Muscle of leg (tissue), 11 donors: ENCODE measurements around the gene NRM. TPM values are rescaled to one million over a fixed set of nuclear protein-coding genes. Genes with fewer than 3 reads are reported as not detected.

Experiments
- DNase-seq: peaks from one replicate; pipeline ENCODE4 v3.0.0; 2013
- H3K27ac ChIP-seq: one replicate; pipeline ENCODE4 v1.5.1; 2013; ENCODE audit warnings: mild to moderate bottlenecking, low read length, control low read depth
- H3K27me3 ChIP-seq: one replicate; pipeline ENCODE4 v1.6.1; 2013; ENCODE audit warnings: low read length; ENCODE audit not compliant: control insufficient read depth, insufficient read depth
- H3K36me3 ChIP-seq: one replicate; pipeline ENCODE4 v1.6.1; 2013; ENCODE audit warnings: low read length; ENCODE audit not compliant: control insufficient read depth, insufficient read depth
- H3K4me1 ChIP-seq: one replicate; pipeline ENCODE4 v1.6.1; 2013; ENCODE audit warnings: low read length; ENCODE audit not compliant: control insufficient read depth, insufficient read depth
- H3K4me3 ChIP-seq: one replicate; pipeline ENCODE4 v1.5.1; 2013; ENCODE audit warnings: low read length, control low read depth
- H3K9me3 ChIP-seq: replicated peaks from 2 replicates; pipeline ENCODE4 v1.6.1; 2013; ENCODE audit warnings: low read depth, low read length; ENCODE audit not compliant: control insufficient read depth
- WGBS: methylation state at CpG from one replicate; pipeline ENCODE4 v1.1.5; 2013; ENCODE audit warnings: missing lambda C conversion rate; ENCODE audit not compliant: insufficient coverage; 5-methylcytosine and 5-hydroxymethylcytosine counted together
- polyA plus RNA-seq, 8 donors: library from polyadenylated mRNA; unstranded; fragments of 120-200 nt; gene quantifications; one replicate each; pipeline versions ENCODE4 v1.2.1 to v1.2.3, GENCODE V29; 2013; ENCODE audit warnings: inconsistent platforms in 1 of 8, low replicate concordance in 1 of 8; ENCODE audit not compliant: insufficient read length in 8 of 8, insufficient read depth in 1 of 8
- total RNA-seq: library from RNA; stranded (reverse); fragments of 120-200 nt; gene quantifications from one replicate; pipeline ENCODE4 v1.2.4, GENCODE V29; 2013

NRM gene
- total and polyA plus RNA-seq, 9 donors = 7.2 to 49.7 (median 36.5) TPM

- 77% methylated on average over 8 of the region's 11 CpGs for WGBS
- Histone ChIP-seq H3K27me3 (no peaks in the 10 kb centered on the region), H3K36me3 (peaks cover 29% of the 10 kb centered on the region), H3K4me3 (peak overlapping the region; percentile 82), H3K9me3 (no peaks in the 10 kb centered on the region), H3K27ac (peak overlapping the region; percentile 99), H3K4me1 (peaks cover 55% of the 10 kb centered on the region)
- DNase-seq = no peak
Measured at GRCh38 chr6:30689022-30689865, 1.5 kb downstream of the NRM start.

- peaks cover 61% of the 10 kb centered on the region for H3K4me1 ChIP-seq
- WGBS = no CpG with 5 or more reads among the region's 9 CpGs
Measured at GRCh38 chr6:30688569-30688968, 2.2 kb downstream of the NRM start.

GRCh38 chr6:30687659-30688431 lies 2.9 kb downstream of the NRM start:
- Histone ChIP-seq H3K4me1 (peaks cover 68% of the 10 kb centered on the region), H3K27ac (peak overlapping the region; percentile 99), H3K27me3 (no peaks in the 10 kb centered on the region), H3K4me3 (peak overlapping the region; percentile 99), H3K9me3 (no peaks in the 10 kb centered on the region), H3K36me3 (peaks cover 35% of the 10 kb centered on the region)
- DNase-seq = peak; percentile 79
- WGBS = 1% methylated on average over 6 of the region's 22 CpGs

More at GRCh38 chr6:30688569-30688968, 2.2 kb downstream of the NRM start:
- Histone ChIP-seq H3K9me3 (no peaks in the 10 kb centered on the region), H3K4me3 (peak overlapping the region; percentile 99), H3K27me3 (no peaks in the 10 kb centered on the region), H3K27ac (peak overlapping the region; percentile 99), H3K36me3 (peaks cover 29% of the 10 kb centered on the region)
- no peak for DNase-seq

GRCh38 chr6:30686908-30687658 lies 3.7 kb downstream of the NRM start:
- peak overlapping the region; percentile 99 for H3K27ac ChIP-seq
- peak; percentile 99 for DNase-seq
- peaks cover 76% of the 10 kb centered on the region for H3K4me1 ChIP-seq
- H3K36me3 ChIP-seq = peaks cover 41% of the 10 kb centered on the region
- no peaks in the 10 kb centered on the region for H3K27me3 ChIP-seq
- H3K4me3 ChIP-seq = peak overlapping the region; percentile 99
- WGBS = 0% methylated on average over 39 of the region's 52 CpGs
- H3K9me3 ChIP-seq = no peaks in the 10 kb centered on the region

- Histone ChIP-seq H3K27me3 (no peaks in the 10 kb centered on the region), H3K36me3 (peaks cover 43% of the 10 kb centered on the region), H3K9me3 (no peaks in the 10 kb centered on the region), H3K27ac (peak within 1 kb of the TSS; percentile 99), H3K4me3 (peak within 1 kb of the TSS; percentile 99), H3K4me1 (peaks cover 76% of the 10 kb centered on the region)
- WGBS = under 1% methylated on average over 34 of the region's 41 CpGs
- DNase-seq = peak; percentile 91
Measured at GRCh38 chr6:30686009-30686907, 4.5 kb downstream of the NRM start, which contains the start of gene PPP1R18. TSS of gene PPP1R18 (minus strand) at chr6:30686645. CDS start at chr6:30686018, 627 bp downstream.

- peak; percentile 26 for DNase-seq
- 29% methylated on average over 28 of the region's 29 CpGs for WGBS
- Histone ChIP-seq H3K9me3 (no peaks in the 10 kb centered on the region), H3K4me3 (peak overlapping the region; percentile 99), H3K27me3 (no peaks in the 10 kb centered on the region), H3K27ac (peak overlapping the region; percentile 99), H3K36me3 (peaks cover 49% of the 10 kb centered on the region), H3K4me1 (peaks cover 80% of the 10 kb centered on the region)
Measured at GRCh38 chr6:30685157-30686008, 5.4 kb downstream of the NRM start.

GRCh38 chr6:30684386-30685156 lies 6.2 kb downstream of the NRM start:
- peaks cover 54% of the 10 kb centered on the region for H3K36me3 ChIP-seq
- H3K27ac ChIP-seq = peak overlapping the region; percentile 99
- WGBS = 25% methylated on average over 7 of the region's 21 CpGs
- peak; percentile 66 for DNase-seq
- H3K9me3 ChIP-seq = no peaks in the 10 kb centered on the region
- H3K4me1 ChIP-seq = peaks cover 80% of the 10 kb centered on the region
- H3K4me3 ChIP-seq = peak overlapping the region; percentile 99
- H3K27me3 ChIP-seq = no peaks in the 10 kb centered on the region

- Histone ChIP-seq H3K27me3 (no peaks in the 10 kb centered on the region), H3K9me3 (no peaks in the 10 kb centered on the region), H3K4me3 (peak overlapping the region; percentile 99), H3K36me3 (peaks cover 54% of the 10 kb centered on the region), H3K4me1 (peaks cover 80% of the 10 kb centered on the region), H3K27ac (peak overlapping the region; percentile 90)
- DNase-seq = peak; percentile 12
- 13% methylated on average over 1 of the region's 2 CpGs for WGBS
Measured at GRCh38 chr6:30683980-30684338, 6.8 kb downstream of the NRM start.
